HG02884 (cell line): ENCODE measurements around the gene CEPT1.

Source experiments
- ATAC-seq: cut with Tn5 transposase; IDR thresholded peaks from one replicate; pipeline ENCODE4 v1.9.1; 2021; ENCODE audit warnings: mild to moderate bottlenecking, moderate library complexity; ENCODE audit not compliant: unreplicated experiment

CEPT1 gene

DNA sequence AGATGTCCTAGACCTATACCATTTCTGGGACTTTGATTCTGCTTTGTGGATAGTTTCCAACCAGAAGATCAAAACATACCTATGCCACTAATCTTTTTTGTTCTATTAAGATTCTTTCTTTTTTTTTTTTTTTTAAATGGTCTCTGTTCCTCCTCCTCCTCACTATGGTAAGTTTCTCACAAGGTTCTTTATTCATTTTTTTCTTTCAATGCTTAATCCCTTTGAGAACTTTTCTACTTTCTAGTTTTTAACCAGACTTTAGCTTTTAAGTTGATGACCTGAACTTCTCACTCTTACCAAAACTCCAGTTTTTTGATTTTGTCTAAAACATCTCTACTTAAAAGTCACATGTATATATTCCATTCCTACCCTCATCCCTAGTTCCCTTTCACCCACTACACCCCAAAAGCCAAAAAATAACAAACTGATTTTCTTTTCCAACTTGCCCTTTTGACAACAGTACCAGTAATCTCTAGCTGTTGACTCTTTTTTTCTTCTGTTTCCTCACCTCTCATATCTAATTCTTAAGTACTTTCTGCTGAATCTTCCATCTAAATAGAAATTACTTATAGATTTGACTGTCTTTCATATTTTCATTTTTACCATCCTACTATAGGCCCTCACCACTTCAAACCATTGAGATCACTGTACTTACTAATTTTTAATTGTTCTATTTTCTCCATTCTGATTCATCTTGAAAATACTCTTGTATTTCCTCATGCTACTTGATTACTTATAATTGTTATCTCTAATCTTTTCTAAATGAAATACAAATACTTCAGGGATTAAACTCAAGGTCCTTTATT, 6.1 kb downstream of the CEPT1 start:
- no peak for ATAC-seq

DNA sequence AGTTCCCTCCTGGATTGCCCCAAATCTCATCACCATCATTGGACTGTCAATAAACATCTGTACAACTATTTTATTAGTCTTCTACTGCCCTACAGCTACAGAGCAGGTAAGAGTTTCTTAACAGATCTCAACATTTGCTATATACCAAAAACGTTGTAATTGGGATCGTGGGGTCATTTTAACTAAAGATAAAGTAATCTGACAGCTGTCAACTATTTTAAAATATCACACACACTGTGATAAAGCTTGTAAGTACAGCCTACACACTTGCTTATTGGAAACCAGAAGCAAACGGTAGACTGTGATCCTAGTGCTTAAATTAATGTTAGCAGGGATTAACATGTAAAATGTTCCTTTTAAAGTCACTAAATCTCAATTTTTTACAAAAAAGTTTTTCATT, 7.9 kb downstream of the CEPT1 start:
- ATAC-seq, result no peak

DNA sequence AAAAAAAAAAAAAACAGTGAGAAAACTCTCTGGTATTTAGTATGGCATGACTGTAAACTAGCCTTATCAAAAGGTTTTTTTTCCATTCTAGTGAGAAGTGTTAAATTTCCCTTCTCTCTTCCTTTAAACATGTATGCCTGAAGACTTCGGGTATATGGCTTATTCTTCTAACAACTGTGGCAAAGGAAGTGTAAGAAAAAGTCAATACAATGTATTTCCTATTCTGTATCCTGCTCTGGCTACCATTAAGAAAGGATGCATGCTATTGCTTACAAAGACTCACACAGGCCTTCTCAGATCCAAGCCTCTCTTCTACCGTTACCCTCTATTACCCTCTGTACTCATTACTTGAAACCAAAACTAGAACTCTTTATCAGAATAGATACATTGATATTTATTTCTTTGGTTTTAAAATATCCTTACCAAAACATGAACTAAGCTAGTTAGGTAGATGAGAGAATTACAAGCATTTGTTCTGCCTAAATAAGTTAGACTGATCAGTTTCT, 8.4 kb downstream of the CEPT1 start:
- ATAC-seq, result no peak

DNA sequence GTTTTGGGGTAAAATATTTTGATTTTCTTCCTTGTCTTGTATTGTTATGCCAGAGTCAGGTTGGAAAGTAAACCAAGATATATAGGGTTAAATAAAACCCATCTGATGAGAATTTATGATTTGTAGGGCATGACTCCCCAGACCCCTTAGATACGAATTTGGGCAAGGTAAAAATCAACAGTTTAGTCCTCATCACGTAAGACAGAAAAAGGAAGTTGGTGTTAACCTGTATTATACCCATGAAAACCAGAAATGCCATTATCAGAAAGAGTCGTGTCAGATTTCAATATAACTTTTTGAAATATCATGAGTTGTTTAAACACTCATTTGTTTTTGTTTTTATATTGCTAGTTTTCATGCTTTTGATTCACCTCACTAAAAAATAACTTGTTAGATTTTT, 11.8 kb downstream of the CEPT1 start:
- ATAC-seq, result no peak

DNA sequence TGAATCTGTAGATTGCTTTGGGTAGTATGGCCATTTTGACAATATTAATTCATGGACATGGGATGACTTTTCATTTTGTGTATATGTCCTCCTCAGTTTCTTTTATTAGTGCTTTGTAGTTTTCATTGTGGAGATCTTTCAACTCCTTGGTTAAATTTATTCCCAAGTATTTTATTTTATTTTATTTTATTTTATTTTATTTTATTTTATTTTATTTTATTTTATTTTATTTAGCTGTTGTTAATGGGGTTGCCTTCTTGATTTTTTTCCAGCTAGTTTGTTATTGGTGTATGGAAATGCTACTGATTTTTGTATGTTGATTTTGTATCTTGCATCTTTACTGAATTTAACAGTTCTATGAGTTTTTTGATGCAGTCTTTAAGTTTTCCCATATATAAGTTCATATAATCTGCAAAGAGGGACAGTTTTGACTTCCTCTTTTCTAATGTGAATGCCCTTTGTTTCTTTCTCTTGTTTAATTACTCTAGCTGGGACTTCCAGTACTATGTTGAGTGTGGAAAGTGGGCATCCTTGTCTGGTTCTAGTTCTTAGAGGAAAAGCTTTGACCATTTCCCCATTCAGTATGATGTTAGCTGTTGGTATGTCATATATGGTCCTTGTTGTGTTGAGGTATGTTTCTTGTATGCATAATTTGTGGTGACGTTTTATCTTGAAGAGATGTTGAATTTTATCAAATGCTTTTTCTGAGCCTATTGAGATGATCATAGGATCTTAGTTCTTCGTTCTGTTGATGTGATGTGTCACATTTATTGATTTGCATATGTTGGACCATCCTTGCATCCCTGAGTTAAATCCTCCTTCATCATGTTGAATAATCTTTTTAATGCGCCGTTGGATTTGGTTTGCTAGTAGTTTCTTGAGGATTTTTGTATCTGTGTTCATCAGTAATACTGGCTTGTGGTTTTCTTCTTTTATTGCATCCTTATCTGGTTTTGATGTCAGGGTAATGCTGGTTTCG, 14.3 kb downstream of the CEPT1 start:
- no peak for ATAC-seq

DNA sequence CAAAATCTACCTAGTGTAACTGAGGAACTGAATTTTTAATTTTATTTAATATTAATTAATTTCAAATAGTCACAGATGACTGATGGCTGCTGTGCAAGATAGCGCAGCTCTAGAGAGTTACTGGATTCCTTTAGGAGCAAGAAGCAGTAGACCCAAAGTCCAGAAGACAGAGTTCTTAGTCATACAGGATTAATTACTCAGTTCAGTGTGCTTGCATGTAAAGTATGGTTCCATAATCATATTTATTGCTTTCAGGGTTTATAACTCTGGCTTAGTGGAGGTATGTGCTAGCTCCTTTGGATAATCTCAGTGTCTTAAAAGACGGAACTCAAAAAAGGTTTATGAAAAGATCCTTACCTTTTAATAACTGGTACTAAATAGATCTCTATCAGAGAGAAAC, 17.4 kb downstream of the CEPT1 start:
- no peak for ATAC-seq

DNA sequence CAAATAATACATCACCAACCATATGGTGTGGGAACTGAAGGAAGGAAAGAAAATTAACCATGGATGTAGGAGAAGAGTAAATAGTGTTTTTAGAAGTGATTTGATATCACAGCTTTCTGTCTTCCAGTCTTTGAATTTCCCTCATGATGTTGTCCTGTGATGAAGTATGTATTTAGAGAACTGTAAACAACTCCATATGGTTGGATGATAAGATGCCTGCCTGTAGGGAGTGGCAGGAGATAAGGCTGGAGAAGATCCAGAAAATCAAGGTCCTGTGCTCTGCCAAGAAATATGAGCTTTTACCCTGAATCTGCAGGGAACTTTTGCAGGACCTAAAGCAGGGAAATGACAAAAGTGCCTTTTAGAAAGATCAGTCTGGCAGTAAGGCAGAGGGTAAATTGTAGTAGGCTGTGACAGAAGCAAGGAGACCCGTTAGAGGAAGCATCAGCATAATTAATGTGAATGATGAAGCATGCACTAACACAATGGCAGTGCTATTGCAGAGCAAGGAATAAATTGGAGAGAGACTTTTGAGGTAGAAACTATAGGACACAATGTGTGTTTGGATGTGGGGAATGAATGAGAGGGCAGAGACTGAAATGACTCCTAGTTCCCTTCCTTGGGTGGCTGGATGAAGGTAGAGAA, 21.9 kb downstream of the CEPT1 start:
- ATAC-seq, result no peak

DNA sequence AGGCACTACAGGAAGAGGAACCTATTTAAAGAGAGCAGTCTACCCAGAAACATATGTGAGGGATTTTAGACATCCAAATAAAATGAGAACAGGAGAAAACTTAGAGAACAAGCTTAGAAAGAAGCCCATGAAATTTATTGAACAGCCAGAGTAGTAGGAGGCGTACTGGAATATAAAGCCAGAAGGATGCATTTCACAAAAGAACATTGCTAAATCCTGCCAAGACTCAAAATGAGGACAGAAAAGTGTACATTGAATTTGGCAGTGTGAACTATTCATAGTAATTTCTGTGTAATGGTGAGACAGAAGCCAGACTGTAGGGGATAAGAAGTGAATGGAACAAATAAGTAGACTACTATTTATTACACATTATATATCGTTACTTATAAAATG, 22.5 kb downstream of the CEPT1 start:
- ATAC-seq, result no peak

DNA sequence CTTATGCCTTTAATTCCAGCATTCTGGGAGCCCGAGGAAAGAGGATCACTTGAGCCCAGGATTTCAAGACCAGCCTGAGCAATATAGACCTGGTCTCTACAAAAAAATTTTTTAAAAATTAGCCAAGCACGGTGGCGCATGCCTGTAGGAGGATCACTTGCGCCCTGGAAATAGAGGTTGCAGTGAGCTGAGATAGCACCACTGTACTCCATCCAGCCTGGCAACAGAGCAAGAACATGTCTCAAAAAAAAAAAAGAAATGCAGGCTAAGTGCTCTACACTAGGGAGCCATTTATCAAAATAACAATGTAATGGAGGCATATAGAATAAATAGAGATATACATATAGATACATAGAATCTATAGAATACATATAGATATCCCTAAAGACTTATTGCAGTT, 23.3 kb downstream of the CEPT1 start:
- no peak for ATAC-seq

DNA sequence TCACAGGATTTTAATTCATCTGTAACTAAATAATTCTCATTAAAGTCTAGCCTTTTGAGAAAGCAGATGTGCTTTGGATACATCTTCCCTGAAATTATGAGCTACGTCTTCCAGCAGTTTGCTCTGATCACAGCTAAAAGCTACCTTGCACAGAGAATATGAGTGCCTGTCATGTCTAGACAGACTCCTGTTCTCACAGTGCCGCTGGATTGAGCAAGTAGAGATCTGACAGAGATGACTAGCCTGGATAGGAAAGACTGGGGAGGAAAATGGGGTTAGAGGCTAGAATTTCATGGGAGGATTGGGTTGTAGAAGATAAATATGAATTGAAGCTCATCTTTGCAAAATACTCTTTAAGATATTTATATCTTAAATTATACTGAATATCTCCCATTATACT, 24.1 kb downstream of the CEPT1 start:
- ATAC-seq, result no peak

DNA sequence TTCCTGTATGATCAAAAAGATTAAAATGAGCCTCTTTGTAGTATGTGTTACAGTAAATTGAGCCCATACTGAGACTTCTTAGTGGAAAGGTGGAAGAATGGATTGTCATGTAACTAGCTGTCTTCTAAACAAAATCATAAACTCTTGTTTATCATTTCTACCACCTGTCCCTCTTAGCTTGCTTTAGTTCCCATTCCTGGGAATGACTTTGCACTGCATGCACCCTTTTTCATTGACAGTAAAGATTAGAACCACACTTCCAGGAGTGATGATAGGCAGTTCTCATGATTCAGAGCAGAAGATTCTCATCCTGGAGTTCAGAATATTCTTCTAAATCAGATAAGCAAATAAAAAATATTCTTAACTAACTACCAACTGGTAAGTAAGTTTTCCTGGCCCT, 32.4 kb downstream of the CEPT1 start:
- no peak for ATAC-seq

DNA sequence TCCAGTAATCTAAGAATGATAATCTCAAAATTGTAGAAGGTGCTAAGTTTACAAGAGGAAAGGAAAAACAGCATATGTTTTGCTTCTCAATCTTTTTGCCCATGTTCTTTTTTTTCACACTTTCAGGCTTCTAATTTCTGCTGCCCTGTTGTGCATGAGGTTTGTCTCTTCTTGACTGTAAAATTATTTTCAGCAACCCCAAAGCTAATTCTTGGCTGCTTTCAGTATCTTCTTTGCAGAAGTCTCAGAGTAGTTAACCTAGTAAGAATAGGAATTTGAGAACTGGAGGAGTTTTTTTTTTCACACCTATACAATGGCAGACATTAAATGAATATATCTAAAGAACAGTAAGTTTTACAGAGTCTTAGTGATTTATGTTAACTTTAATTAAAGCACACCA, 34.0 kb downstream of the CEPT1 start:
- ATAC-seq, result no peak

DNA sequence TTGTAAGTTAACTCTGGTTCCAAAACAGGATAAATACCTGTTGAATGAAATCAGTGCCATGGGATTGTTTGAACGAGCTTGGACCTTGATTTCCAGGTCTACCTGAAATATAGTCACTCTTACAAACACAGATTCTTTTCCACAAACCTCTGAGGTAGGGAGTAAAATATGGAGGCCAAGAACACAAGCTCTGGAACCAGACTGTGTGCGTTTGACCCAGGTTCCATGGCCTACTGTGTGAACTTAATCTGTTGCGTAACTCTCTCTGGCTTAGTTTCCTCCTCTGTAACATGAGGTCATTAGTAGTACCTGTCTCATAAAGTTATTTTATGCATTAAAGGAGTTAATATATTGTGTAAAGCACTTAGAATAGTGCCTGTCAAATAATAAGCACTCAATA, 35.3 kb downstream of the CEPT1 start:
- ATAC-seq, result no peak

DNA sequence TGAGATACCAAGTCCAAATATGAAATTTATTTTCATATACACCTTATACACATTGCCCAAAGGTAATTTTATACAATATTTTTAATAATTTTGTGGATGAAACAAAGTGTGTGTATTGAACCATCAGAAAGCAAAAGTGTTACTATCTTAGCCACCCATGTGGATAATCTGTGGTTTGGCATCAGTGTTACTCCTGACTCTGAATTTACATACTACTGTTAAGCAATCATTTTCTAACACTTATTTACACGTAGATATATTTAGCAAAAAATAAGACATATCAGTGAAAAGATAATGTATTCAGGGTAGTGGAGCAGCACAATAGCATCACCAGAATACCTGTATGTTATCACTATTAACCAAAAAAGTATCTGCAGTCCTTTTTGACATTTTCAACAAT, 36.7 kb downstream of the CEPT1 start:
- ATAC-seq, result no peak

DNA sequence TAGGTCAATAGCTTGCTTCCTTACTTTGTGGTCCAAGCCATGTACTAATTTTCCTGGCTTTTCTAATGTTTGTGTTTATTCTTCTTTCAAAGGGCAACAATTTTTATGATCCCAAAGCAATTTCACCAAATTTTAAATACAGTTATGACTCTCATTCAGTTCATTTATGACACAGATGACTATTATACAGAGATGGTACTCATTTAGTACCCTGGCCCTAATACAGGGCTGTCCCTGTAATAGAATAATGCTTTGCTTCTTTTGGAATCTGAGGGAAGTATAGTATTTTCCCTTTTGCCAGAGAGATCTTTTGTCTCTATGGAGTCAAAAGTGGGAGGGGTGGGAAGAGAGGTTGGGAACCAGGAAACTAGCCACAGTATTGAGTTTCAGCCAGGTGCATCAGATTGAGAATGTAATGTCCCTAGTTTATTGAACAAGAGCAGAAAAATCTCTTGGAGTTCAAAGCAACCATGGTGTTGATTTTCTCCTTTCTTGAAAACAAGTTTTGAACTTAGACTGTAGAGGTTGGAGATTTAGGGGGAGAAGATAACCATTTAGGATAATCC, 40.0 kb downstream of the CEPT1 start:
- ATAC-seq, result no peak

DNA sequence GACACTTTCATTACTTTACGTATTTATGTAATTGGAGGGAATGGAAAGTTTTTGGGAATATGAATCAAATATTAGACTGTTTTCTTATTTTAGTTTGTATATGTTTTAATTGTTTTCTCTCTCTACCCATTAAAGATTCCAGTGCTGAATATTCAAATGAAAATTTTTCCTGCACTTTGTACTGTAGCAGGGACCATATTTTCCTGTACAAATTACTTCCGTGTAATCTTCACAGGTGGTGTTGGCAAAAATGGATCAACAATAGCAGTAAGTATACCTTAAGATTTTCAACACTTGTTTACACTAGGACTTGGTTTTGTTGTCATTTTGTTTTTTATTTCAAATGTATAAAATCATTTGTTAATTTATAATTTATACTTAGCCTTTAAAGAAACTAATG, 42.0 kb downstream of the CEPT1 start:
- ATAC-seq, result no peak

DNA sequence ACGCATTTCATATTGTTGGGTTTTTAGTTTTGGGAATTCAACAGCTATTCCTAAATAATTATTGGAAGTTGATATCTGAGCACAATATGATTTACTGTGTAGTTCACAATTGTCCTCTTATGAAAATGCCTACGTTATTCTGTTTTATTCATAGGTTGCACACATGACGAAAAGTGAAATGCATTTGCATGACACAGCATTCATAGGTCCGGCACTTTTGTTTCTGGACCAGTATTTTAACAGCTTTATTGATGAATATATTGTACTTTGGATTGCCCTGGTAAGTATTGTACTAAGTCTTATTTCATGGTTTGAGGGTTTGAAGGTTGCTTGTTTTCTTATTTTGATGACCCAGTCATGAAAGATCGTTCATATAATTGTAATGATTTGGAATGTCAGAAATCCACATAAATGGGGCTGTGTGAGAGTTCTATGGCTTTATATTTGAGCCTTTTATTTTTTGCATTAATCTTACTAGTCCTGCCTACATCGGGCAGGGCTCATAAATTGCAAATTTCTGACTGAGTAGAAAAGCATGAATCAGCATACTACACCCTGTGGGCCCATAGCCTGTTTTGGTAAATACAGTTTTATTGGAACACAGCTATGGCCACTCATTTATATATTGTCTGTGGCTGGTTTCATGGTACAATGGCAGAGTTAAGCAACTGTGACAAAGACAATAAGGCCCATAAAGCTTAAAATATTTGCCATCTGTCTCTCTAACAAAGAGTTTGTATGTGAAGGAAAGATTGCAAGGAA, 43.5 kb downstream of the CEPT1 start:
- no peak for ATAC-seq

DNA sequence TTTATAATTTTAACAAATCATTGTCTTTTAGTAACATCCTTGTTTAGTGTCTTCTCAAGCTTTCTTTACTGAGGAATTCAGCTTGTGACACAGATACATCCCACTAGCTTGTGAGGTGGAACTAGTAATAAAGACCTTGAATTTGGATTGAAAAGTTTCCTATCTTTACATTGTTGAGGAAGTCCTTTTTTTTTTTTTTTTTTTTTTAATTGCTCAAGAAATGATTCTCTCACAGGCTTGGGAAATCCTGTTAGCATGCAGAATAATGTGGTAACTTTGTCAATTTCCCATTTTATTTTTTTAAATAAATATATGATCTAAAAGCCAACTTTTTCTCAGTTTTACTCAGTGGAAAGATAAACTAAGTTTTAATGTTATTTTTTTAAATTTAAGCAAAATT, 44.6 kb downstream of the CEPT1 start:
- ATAC-seq, result no peak

DNA sequence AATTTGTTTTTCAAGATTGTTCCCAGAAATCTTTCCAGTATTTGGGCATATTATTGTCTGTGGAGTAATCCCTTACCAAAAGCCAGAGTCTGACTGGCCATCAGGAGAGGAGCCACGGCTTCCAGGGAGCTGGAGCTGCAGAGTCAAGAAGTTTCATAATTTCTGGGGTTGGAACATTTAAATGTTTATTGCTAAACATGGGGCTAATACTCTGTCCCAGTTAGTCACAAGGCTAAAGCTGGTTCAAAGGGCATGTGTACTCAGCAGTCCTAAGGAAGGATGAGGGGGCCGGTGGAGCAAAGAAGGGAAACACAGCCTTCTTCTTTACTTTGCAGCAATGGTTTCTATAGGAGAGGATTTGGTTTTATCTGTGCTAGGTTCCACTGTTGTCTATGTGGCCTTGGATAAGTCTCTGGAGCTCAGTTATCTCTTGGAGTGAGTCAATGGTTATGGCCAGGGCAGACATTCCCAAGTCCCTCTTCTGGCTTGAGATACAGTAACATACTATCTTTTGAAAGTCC, 51.0 kb downstream of the CEPT1 start:
- no peak for ATAC-seq

DNA sequence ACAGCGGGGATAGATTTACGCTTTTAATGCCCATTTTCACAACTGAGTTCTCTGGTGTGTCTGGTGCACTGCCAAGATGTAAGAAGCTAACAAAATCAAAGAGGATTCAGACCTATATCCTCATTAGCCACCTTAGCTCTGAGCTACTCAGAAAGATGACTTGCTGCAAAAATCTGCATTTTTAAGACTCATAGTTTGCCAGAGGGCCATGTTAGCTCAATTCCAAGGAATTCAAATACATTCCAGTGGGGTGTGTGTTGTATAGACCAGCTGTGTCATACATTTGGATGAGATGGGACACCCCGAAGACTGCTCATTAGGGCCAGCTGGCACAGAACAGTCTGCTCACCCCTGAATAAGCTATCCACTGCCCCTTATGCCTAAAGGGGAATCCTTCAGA, 51.5 kb downstream of the CEPT1 start:
- ATAC-seq, result no peak
